Measurements from ENCODE around the gene SLC1A2.

Gene SLC1A2

DNA sequence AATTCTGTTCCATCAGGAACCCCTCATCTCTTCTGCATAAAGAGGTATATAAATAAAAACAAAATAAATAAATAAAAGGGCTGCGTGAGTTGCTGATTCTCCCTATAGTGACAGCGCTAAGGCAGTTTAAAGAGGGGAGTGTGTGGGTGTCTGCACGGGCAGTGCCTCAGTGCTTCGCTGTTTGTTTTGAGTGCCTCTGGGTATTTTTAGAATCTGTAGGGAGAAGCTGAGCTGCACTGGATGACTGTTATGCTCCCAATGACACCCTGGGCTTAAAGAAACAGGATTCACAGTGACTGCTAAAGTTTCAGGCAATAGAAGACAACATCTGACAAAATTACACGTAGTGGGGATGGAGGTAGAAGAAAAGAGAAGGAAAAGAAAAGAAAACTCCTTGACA is 38.8 kb downstream of the SLC1A2 start:
- H3K36me3 ChIP-seq (ENCODE audit: low read length) = no peaks in the 10 kb centered on the region
- no peak overlapping the region for H3K4me2 ChIP-seq (ENCODE audit: low read depth, low read length, poor library complexity, severe bottlenecking)
- H3K79me2 ChIP-seq (ENCODE audit: insufficient read depth, low read length) = no peaks in the 10 kb centered on the region
- H3K27ac ChIP-seq (ENCODE audit: low read depth, low read length) = no peak overlapping the region
- no peak overlapping the region for H2AFZ ChIP-seq (ENCODE audit: low read depth, low read length, severe bottlenecking)
- TF ChIP-seq, protein P1, sequence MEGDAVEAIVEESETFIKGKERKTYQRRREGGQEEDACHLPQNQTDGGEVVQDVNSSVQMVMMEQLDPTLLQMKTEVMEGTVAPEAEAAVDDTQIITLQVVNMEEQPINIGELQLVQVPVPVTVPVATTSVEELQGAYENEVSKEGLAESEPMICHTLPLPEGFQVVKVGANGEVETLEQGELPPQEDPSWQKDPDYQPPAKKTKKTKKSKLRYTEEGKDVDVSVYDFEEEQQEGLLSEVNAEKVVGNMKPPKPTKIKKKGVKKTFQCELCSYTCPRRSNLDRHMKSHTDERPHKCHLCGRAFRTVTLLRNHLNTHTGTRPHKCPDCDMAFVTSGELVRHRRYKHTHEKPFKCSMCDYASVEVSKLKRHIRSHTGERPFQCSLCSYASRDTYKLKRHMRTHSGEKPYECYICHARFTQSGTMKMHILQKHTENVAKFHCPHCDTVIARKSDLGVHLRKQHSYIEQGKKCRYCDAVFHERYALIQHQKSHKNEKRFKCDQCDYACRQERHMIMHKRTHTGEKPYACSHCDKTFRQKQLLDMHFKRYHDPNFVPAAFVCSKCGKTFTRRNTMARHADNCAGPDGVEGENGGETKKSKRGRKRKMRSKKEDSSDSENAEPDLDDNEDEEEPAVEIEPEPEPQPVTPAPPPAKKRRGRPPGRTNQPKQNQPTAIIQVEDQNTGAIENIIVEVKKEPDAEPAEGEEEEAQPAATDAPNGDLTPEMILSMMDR (IDR thresholded peaks at IDR 0.05; ENCODE audit: insufficient read depth, low read length, poor library complexity, severe bottlenecking) = no peak
- no peak for TF ChIP-seq EZH2phosphoT487 (conservative IDR thresholded peaks at IDR 0.05; ENCODE audit: low read length)
- H3K9me3 ChIP-seq (ENCODE audit: insufficient read depth, low read length) = no peaks in the 10 kb centered on the region
- H3K27me3 ChIP-seq (ENCODE audit: low read length) = no peaks in the 10 kb centered on the region
- no peaks in the 10 kb centered on the region for H3F3A ChIP-seq (ENCODE audit: insufficient read depth)
- no peak overlapping the region for H3K4me3 ChIP-seq (ENCODE audit: insufficient read depth, low read length, poor library complexity, severe bottlenecking)
- H4K20me1 ChIP-seq (ENCODE audit: low read depth, low read length) = no peaks in the 10 kb centered on the region
- no peaks in the 10 kb centered on the region for H3K9me2 ChIP-seq (replicated peaks; ENCODE audit: insufficient read depth, low read length)
- no peak overlapping the region for H3K9ac ChIP-seq (ENCODE audit: low read length)

DNA sequence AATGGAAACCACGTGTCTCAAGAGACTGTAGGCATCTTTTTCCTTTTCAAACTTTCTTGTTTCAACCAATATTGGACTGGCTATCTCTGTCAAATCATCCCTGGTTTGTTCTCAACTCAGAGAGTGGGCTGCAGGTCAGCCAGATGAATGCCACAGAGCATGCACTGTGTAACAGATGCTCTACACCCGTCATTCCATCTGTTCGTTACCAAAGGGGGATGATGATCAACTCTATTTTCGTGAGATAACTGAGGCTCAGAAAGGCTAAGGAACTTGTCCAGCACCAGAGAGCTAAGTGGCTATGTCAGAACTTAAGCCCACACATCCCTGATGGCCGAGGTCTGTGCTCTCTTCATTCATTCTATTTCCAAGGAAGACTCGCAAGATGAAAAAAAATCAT is 42.1 kb downstream of the SLC1A2 start:
- Histone ChIP-seq H3F3A (ENCODE audit: insufficient read depth) (no peaks in the 10 kb centered on the region), H2AFZ (ENCODE audit: low read depth, low read length, severe bottlenecking) (no peak overlapping the region), H3K4me3 (ENCODE audit: insufficient read depth, low read length, poor library complexity, severe bottlenecking) (no peak overlapping the region), H3K4me2 (ENCODE audit: low read depth, low read length, poor library complexity, severe bottlenecking) (no peak overlapping the region), H3K27me3 (ENCODE audit: low read length) (no peaks in the 10 kb centered on the region), H3K79me2 (ENCODE audit: insufficient read depth, low read length) (no peaks in the 10 kb centered on the region), H3K27ac (ENCODE audit: low read depth, low read length) (no peak overlapping the region), H4K20me1 (ENCODE audit: low read depth, low read length) (no peaks in the 10 kb centered on the region), H3K9me2 (replicated peaks; ENCODE audit: insufficient read depth, low read length) (no peaks in the 10 kb centered on the region), H3K36me3 (ENCODE audit: low read length) (no peaks in the 10 kb centered on the region), H3K9me3 (ENCODE audit: insufficient read depth, low read length) (no peaks in the 10 kb centered on the region), H3K9ac (ENCODE audit: low read length) (no peak overlapping the region)
- TF ChIP-seq, protein P1 (IDR thresholded peaks at IDR 0.05; ENCODE audit: insufficient read depth, low read length, poor library complexity, severe bottlenecking) = no peak
- no peak for TF ChIP-seq EZH2phosphoT487 (conservative IDR thresholded peaks at IDR 0.05; ENCODE audit: low read length)

DNA sequence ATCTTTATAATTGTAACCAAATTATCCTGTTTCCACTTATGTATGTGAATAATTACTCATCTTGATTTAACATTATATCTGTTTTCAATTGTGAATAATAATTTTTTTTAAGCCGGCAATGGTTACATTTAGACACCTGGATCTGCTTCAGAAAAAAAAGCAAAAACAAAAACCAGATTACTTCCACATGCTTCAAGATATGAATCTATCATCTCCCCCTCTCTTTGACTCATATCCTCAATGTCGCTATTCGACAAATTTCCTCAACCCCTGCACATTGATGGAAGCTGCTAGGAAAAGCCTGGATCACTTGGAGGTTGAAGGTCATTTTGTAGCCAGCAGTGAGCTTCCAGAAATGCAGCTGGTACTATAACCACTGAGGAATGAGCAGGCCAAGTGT is 42.7 kb downstream of the SLC1A2 start:
- Histone ChIP-seq H3K4me2 (ENCODE audit: low read depth, low read length, poor library complexity, severe bottlenecking) (no peak overlapping the region), H4K20me1 (ENCODE audit: low read depth, low read length) (no peaks in the 10 kb centered on the region), H2AFZ (ENCODE audit: low read depth, low read length, severe bottlenecking) (no peak overlapping the region), H3K9me2 (replicated peaks; ENCODE audit: insufficient read depth, low read length) (no peaks in the 10 kb centered on the region), H3K27me3 (ENCODE audit: low read length) (no peaks in the 10 kb centered on the region), H3K79me2 (ENCODE audit: insufficient read depth, low read length) (no peaks in the 10 kb centered on the region), H3K9me3 (ENCODE audit: insufficient read depth, low read length) (no peaks in the 10 kb centered on the region), H3K4me3 (ENCODE audit: insufficient read depth, low read length, poor library complexity, severe bottlenecking) (no peak overlapping the region), H3K36me3 (ENCODE audit: low read length) (no peaks in the 10 kb centered on the region), H3K27ac (ENCODE audit: low read depth, low read length) (no peak overlapping the region), H3F3A (ENCODE audit: insufficient read depth) (no peaks in the 10 kb centered on the region), H3K9ac (ENCODE audit: low read length) (no peak overlapping the region)
- TF ChIP-seq EZH2phosphoT487 (conservative IDR thresholded peaks at IDR 0.05; ENCODE audit: low read length) = no peak
- TF ChIP-seq, protein P1 (IDR thresholded peaks at IDR 0.05; ENCODE audit: insufficient read depth, low read length, poor library complexity, severe bottlenecking) = no peak
